ENCODE data around the gene IL36RN.

DNA sequence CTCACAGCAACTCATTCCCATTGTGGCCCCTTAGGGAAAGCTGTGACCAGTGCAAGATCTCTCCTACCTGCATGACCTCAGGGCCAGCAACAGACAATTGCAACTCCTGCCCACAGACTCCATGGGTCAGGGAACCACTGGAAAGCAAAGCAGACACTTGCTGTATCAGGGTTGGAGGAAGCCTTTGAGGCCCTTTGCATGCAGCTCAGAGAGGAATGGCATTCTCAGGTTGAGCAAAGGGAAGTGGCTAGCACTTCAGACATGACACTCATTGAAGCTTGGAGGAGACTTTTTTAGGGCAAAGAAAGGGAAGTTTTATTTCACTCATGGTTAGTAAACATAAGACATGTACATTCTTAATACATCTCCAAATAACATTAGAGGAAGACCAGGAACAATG, 30.9 kb downstream of the IL36RN start:
- TF ChIP-seq CTCF (conservative IDR thresholded peaks at IDR 0.05; ENCODE audit: low read depth, low read length), result no peak
- TF ChIP-seq EZH2 (IDR thresholded peaks at IDR 0.05; ENCODE audit: low read length, unreplicated experiment), result no peak
- no peak for TF ChIP-seq EZH2phosphoT487 (IDR thresholded peaks at IDR 0.05; ENCODE audit: borderline replicate concordance, low read length)

Measured in PC-3 (cell line).